TTC549 (cell line): Measurements from ENCODE around the gene RHCE.
A peak's percentile ranks its signal among the peaks of the same experiment; 100 is the strongest.
"Not testable (repeated sequence)": the region's sequence is repeated elsewhere in the genome, so short reads cannot be mapped to it uniquely, and the experiment has no call there.

Source experiments
- FAIRE-seq: peaks from 2 replicates; lab custom pipeline; 2012; peaks lifted over from hg19 to GRCh38; lab: Jason Lieb, UNC

The RHCE gene

GRCh38 chr1:25432749-25433388 is 12.2 kb upstream of the RHCE start:
- no peak for FAIRE-seq

DNA sequence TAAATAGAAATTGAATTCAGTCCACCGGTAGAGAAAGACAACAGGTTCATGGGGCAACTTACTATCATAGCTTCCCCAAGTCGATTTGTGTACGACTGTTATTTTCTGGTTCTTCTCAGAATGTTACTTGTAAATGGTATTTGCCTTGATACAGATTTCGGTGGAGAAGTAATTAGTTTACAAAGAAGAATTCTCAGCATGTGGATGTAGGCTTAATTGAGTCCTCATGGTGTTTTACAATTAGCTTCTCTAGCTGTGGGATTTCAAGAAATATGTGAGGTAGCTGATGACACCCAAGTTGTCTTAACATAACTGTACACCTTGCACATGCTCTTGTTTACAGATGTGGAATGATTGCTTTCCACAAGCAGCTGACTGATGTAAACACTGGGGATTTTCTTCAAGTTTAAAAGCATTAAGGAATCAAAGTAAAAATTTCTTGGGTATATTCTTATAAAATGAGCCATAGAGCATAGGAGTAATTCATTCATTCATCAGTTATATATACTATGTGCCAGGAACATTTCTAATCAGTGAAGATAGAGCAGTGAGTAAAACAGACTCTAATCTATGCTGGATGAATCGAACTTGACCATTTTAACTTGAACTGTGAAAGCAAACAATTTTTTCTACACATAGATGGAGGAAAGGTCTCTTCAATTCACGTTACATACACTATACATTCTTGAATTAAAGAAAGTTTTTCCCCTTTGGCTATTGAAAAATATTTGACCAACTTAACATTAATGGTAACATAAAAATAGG is 11.5 kb upstream of the RHCE start:
- no peak for FAIRE-seq

- no peak for FAIRE-seq
Observed at GRCh38 chr1:25430967-25431881, 10.6 kb upstream of the RHCE start.

GRCh38 chr1:25430073-25430966 is 9.7 kb upstream of the RHCE start, which contains the start of gene MACO1:
MACO1 (plus strand) TSS chr1:25430897; CDS start chr1:25431099, 202 bp downstream.
- FAIRE-seq = peak; percentile 86

GRCh38 chr1:25428475-25429166 is 8.0 kb upstream of the RHCE start:
- FAIRE-seq = no peak

- no peak for FAIRE-seq
Observed at GRCh38 chr1:25427696-25428095, 7.1 kb upstream of the RHCE start.

DNA sequence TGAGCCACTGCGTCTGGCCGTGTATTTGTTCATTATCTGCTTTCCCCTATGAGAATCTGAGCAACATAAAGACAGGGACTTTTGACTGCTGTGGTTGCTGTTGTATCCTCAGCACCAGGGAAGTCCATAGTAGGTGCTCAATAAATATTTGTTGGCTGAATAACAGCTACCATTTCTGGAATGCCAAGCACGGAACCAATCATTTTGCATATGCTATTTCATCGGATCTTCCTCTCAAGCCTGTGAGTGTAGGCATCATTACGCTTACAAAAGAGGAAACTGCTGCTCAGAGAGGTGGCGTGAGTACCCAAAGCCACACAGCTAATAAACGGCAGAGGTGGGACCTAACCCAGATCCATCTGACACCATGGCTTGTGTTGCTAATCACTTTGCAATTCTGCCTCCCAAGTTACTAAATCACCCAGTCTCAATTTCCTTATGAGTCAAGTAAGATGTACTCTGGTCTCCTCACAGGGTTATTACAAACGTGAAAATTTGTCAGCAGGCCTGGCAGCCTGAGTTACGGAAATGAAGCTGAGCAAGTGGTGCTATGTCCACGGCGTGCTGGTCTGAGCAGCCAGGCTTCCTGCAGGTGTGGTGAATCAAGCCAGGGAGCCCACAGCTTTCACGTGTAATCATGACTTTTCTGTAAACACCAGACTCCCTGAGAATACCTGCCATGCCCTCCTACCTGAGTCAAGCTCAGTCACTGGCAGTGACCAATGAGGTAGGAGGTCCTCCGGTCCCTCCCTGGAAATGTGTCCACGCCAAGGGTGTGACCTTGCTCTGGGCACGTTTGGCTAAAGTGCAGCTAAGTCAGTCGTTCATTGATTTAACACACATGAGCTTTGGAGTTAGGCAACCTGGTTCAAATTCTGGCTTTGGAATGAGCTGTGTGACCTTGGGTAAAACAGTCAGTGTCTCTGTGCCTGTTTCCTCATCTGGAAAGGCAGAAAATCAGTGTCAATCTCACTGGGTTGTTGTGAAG is 4.8 kb upstream of the RHCE start:
- FAIRE-seq = no peak

- FAIRE-seq = not testable (repeated sequence)
Observed at GRCh38 chr1:25423206-25423605, 2.6 kb upstream of the RHCE start.

GRCh38 chr1:25419339-25419738 is 1.3 kb downstream of the RHCE start:
- not testable (repeated sequence) for FAIRE-seq

DNA sequence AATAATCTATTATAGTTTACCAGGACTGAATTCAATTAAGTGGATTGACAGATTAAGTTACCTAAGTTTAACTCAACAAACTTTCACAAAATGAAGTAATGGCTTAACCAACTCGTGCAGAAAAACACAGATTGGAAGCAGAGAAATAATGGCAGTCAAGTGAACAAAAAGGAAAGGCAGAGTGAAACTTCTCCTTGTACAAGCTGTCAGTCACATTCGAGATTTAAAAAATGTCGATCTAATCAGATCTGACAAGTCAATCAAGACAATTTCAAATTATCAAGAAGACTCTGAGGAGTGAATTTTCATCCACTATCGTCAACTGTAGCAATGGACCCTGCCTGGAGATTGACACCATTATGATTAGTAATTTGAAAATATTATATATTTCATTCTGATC is 3.3 kb downstream of the RHCE start:
- not testable (repeated sequence) for FAIRE-seq

GRCh38 chr1:25414578-25414977 is 6.0 kb downstream of the RHCE start:
- FAIRE-seq = not testable (repeated sequence)

DNA sequence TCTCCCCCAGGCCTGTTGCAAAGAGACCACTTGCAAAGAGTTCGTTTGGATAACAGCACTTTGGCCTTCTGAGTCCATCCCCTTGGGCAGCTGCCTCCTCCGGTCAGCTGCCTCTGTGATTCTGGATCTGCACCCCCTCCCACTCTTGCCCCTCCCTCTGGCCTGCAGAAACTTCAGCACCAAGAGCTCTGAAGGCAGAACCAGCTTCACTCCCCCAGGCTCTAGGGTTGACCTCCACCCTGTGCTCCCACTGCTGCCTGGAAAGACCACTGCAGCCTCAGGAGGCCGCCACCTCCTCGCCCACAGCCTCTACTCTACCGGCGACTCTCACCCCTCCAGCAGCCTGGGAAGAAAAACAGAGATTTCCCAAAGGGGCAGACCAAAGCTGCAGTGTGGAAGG is 6.5 kb downstream of the RHCE start:
- FAIRE-seq = not testable (repeated sequence)

DNA sequence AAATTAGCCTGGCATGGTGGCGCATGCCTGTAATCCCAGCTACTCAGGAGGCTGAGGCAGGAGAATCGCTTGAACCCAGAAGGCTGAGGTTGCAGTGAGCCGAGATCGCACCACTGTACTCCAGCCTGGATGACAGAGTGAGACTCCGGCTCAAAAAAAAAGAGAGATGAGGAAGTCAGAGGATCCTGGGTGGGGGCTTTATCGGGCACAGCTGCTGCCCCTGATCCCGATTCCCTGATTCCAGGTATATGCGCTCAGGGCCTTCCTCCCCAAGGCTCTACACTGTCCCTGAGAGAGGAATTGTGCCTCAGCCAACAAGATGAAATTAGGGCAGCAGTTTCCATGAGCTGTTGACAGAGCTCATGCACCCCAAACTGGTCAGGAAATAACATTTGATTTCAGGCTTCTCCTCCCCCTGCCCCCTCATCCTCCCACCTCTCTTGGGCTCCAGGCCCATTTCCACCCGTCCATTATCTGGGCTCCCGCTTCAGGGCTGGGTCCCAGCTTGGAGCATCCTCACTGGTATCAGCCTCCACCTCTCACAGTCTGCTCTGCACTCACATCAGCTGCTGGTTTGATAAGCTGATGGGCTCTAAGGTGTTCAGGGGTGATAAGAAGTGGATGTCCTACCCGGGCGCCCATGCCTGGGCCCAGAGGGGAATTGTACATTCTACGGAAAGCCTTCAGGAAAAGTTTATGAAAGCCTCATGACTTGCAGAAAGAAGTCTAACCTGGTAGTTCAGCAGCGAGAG is 7.6 kb downstream of the RHCE start:
- FAIRE-seq = not testable (repeated sequence)

GRCh38 chr1:25409641-25410427 is 10.8 kb downstream of the RHCE start:
- not testable (repeated sequence) for FAIRE-seq

DNA sequence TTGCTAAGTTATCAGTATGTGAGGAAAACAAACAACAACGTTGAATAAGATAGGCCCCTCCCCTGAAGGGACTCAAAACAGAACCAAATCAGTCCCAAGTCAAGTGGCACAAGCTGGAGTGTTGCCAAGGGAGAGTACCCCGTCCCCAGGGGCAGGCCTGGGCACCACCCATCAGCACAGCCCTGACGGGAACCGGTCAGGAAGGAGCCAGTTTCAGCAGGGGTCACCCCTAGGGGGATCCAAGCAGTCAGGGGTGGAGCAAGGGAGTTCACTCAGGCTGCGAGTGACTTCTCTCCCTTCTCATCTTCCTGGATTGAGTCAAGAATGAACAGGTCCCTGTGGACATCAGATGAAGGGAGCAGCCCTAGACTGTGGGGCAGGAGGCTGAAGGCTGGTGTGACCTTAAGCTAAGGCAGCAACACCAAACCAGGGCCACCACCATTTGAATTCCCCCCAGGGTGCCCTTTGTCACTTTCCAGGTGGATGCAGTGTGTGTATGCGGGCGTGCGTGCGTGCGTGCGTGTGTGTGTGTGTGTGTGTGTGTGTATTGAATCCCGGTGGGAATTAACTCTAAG is 14.8 kb downstream of the RHCE start:
- FAIRE-seq = not testable (repeated sequence)

GRCh38 chr1:25402947-25403803 is 17.4 kb downstream of the RHCE start:
- FAIRE-seq = not testable (repeated sequence)

DNA sequence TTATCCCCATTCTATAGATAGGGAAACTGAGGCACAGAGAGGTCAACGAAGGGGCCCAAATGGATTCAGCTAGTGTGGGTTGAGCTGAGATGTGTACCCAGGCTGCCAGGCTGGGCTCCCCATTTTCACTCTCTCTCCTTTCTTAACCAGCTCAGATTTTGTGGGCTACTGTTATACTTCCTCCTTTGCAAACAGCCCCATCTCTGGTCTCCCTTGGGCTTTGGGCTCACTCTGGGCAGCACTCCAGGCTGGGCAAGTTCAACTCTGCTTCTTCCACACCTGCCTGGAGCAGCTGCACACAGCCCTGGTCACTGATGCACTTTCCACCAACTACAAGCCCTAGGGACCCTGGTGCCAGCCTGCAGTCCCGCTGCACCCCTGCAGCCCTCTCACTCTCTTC is 22.5 kb downstream of the RHCE start:
- not testable (repeated sequence) for FAIRE-seq
